NCI-H146 treated with DMSO at 0.1 percent for 48 hours (cell line): ENCODE results near the gene TXK.
A peak's percentile ranks its signal among the peaks of the same experiment; 100 is the strongest.

ENCODE experiments used
- DNase-seq: peaks from one replicate; lab custom pipeline; 2025; ENCODE audit not compliant: unreplicated experiment; lab: John Stamatoyannopoulos, UW

TXK gene

GRCh38 chr4:48138511-48138910 lies 4.5 kb upstream of the TXK start:
- no peak for DNase-seq

- DNase-seq: no peak
Observed at GRCh38 chr4:48137846-48138245, 3.8 kb upstream of the TXK start.

GRCh38 chr4:48133669-48134068 lies 381 bp downstream of the TXK start:
- no peak for DNase-seq

GRCh38 chr4:48131736-48132135 lies 2.3 kb downstream of the TXK start:
- no peak for DNase-seq

- no peak for DNase-seq
Observed at GRCh38 chr4:48130100-48130499, 4.0 kb downstream of the TXK start.

GRCh38 chr4:48129307-48130014 lies 4.6 kb downstream of the TXK start:
- no peak for DNase-seq

GRCh38 chr4:48127682-48128404 lies 6.2 kb downstream of the TXK start:
- peak; percentile 23 for DNase-seq

- DNase-seq: peak; percentile 26
Observed at GRCh38 chr4:48127231-48127630, 6.8 kb downstream of the TXK start.

GRCh38 chr4:48126621-48127020 lies 7.4 kb downstream of the TXK start:
- no peak for DNase-seq

GRCh38 chr4:48124870-48125269 lies 9.2 kb downstream of the TXK start:
- DNase-seq: no peak

- no peak for DNase-seq
Observed at GRCh38 chr4:48122756-48123155, 11.3 kb downstream of the TXK start.

GRCh38 chr4:48121180-48121579 lies 12.9 kb downstream of the TXK start:
- no peak for DNase-seq

- no peak for DNase-seq
Observed at GRCh38 chr4:48120132-48120531, 13.9 kb downstream of the TXK start.

GRCh38 chr4:48119646-48120045 lies 14.4 kb downstream of the TXK start:
- no peak for DNase-seq

- no peak for DNase-seq
Observed at GRCh38 chr4:48118081-48118480, 16.0 kb downstream of the TXK start.

GRCh38 chr4:48116582-48116981 lies 17.5 kb downstream of the TXK start:
- no peak for DNase-seq

GRCh38 chr4:48114412-48114811 lies 19.6 kb downstream of the TXK start:
- no peak for DNase-seq

- no peak for DNase-seq
Observed at GRCh38 chr4:48112017-48112667, 21.9 kb downstream of the TXK start.

GRCh38 chr4:48110452-48110978 lies 23.5 kb downstream of the TXK start:
- DNase-seq: no peak

GRCh38 chr4:48109413-48110263 lies 24.4 kb downstream of the TXK start:
- DNase-seq: peak; percentile 22
